Measurements from ENCODE around the gene CREBZF. TPM values are rescaled to one million over a fixed set of nuclear protein-coding genes. Genes with fewer than 3 reads are reported as not detected.

Gene CREBZF
- polyA plus RNA-seq, 1 donor (not counting 4 experiments of a cell fraction or from before 2014, with no cell fraction given) = 23.8 TPM

DNA sequence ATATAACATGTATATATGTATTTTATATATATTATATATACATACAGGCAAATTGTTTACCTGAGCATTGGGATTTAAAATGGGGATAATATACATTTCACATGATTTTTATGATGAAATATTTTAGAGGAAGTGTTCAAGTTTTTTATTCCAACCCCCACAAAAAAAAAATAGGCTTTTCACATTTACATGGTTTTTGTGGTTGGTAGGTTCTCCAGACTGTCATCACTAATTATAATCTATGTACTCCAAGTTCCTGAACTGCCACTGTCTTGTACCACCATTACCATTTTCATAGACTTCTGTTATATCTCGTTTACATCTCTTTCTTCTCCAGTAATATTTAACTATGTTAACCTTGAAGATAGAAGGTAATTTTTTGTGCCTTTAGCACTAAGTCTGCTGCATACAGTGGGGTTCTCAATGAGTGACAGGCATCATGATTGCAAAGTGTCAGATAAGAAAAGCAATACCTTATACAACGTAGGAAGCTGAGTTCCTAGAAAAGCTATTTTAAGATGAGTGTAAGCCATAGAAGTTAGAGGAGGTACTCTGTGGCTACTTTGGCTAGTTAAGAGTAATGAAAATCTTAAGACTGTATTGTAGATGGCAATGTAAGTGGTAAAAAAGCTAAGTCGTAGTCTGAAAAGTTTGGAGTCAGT is 12.0 kb downstream of the CREBZF start:
- H4K20me1 ChIP-seq (ENCODE audit: control insufficient read depth, extremely low read depth, insufficient read depth, low read length) = no peaks in the 10 kb centered on the region
- H3K9ac ChIP-seq (ENCODE audit: control insufficient read depth, extremely low read depth, insufficient read depth, low read length) = no peak overlapping the region
- DNase-seq (ENCODE audit: low read depth, low spot score) (no peak), FAIRE-seq (no peak)
- peaks cover 1 to 7% of the 10 kb centered on the region in 2 experiments for H3K36me3 ChIP-seq (ENCODE audit: control insufficient read depth in 2 of 2, extremely low read depth in 1 of 2, insufficient read depth in 2 of 2, low read length in 2 of 2)
- H3K79me2 ChIP-seq (ENCODE audit: control insufficient read depth, insufficient read depth, low read length) = peaks cover 19% of the 10 kb centered on the region
- H3K4me2 ChIP-seq (ENCODE audit: control insufficient read depth, extremely low read depth, insufficient read depth, low read depth, low read length) = no peak overlapping the region
- H3K4me1 ChIP-seq (ENCODE audit: control insufficient read depth, extremely low read depth, insufficient read depth, low read length) = no peaks in the 10 kb centered on the region
- H2AFZ ChIP-seq (ENCODE audit: control insufficient read depth, low read length) = no peak overlapping the region
- H3K4me3 ChIP-seq (ENCODE audit: control insufficient read depth in 2 of 3, extremely low read depth in 1 of 3, insufficient read depth in 2 of 3, low read depth in 1 of 3, low read length in 3 of 3) = no peak overlapping the region
- no peaks in the 10 kb centered on the region for H3K9me1 ChIP-seq (ENCODE audit: control insufficient read depth, extremely low read depth, insufficient read depth, low read length)
- H3K9me3 ChIP-seq (ENCODE audit: control insufficient read depth, low read depth, low read length) = no peaks in the 10 kb centered on the region
- dilution Hi-C loops (cut with MboI; ENCODE audit: extremely low pct_ligation_motif_present, low sequenced_read_pairs) = no loop called here
- H3K27ac ChIP-seq (ENCODE audit: control insufficient read depth, insufficient read depth, low read length) = no peak overlapping the region
- TF ChIP-seq, protein P1, sequence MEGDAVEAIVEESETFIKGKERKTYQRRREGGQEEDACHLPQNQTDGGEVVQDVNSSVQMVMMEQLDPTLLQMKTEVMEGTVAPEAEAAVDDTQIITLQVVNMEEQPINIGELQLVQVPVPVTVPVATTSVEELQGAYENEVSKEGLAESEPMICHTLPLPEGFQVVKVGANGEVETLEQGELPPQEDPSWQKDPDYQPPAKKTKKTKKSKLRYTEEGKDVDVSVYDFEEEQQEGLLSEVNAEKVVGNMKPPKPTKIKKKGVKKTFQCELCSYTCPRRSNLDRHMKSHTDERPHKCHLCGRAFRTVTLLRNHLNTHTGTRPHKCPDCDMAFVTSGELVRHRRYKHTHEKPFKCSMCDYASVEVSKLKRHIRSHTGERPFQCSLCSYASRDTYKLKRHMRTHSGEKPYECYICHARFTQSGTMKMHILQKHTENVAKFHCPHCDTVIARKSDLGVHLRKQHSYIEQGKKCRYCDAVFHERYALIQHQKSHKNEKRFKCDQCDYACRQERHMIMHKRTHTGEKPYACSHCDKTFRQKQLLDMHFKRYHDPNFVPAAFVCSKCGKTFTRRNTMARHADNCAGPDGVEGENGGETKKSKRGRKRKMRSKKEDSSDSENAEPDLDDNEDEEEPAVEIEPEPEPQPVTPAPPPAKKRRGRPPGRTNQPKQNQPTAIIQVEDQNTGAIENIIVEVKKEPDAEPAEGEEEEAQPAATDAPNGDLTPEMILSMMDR (optimal IDR thresholded peaks at IDR 0.05 in 1 of 3, IDR thresholded peaks at IDR 0.05 in 1 of 3, conservative IDR thresholded peaks at IDR 0.05 in 1 of 3; ENCODE audit: extremely low read depth in 1 of 3, insufficient read depth in 2 of 3, low read length in 3 of 3) = no peak
- no peak for TF ChIP-seq EZH2 (IDR thresholded peaks at IDR 0.05; ENCODE audit: low read length)
- no peaks in the 10 kb centered on the region for H3K27me3 ChIP-seq (ENCODE audit: control insufficient read depth, extremely low read depth, insufficient read depth, low read length)

DNA sequence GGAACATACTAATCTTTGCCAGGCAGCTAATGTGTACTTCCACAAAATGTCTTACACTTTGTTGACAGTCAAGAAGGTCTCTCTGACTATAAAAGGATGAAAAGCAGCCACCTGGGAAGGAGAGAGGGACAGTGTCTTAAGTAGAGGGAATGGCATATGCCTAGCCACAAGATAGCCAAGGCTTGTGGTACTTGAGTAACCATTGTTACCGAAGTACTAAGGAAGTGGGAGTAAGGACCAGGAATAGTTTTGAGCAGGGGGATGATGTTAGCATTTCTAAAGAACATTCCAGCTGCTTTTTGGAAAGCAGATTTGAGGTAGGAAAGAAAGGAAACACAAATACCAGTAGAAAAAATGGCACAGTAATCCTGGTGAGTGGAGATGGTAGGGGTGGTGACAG is 13.8 kb downstream of the CREBZF start:
- no peak overlapping the region for H2AFZ ChIP-seq (ENCODE audit: control insufficient read depth, low read length)
- no peaks in the 10 kb centered on the region for H3K9me1 ChIP-seq (ENCODE audit: control insufficient read depth, extremely low read depth, insufficient read depth, low read length)
- TF ChIP-seq, protein P1 (optimal IDR thresholded peaks at IDR 0.05 in 1 of 3, IDR thresholded peaks at IDR 0.05 in 1 of 3, conservative IDR thresholded peaks at IDR 0.05 in 1 of 3; ENCODE audit: extremely low read depth in 1 of 3, insufficient read depth in 2 of 3, low read length in 3 of 3) = no peak
- no peak for DNase-seq (ENCODE audit: low read depth, low spot score)
- peaks cover 1 to 7% of the 10 kb centered on the region in 2 experiments for H3K36me3 ChIP-seq (ENCODE audit: control insufficient read depth in 2 of 2, extremely low read depth in 1 of 2, insufficient read depth in 2 of 2, low read length in 2 of 2)
- H3K9me3 ChIP-seq (ENCODE audit: control insufficient read depth, low read depth, low read length) = no peaks in the 10 kb centered on the region
- H3K4me1 ChIP-seq (ENCODE audit: control insufficient read depth, extremely low read depth, insufficient read depth, low read length) = no peaks in the 10 kb centered on the region
- no peak overlapping the region for H3K9ac ChIP-seq (ENCODE audit: control insufficient read depth, extremely low read depth, insufficient read depth, low read length)
- no peak for FAIRE-seq
- dilution Hi-C loops (cut with MboI; ENCODE audit: extremely low pct_ligation_motif_present, low sequenced_read_pairs) = no loop called here
- no peak overlapping the region for H3K27ac ChIP-seq (ENCODE audit: control insufficient read depth, insufficient read depth, low read length)
- no peak overlapping the region for H3K4me2 ChIP-seq (ENCODE audit: control insufficient read depth, extremely low read depth, insufficient read depth, low read depth, low read length)
- peaks cover 18% of the 10 kb centered on the region for H3K79me2 ChIP-seq (ENCODE audit: control insufficient read depth, insufficient read depth, low read length)
- H4K20me1 ChIP-seq (ENCODE audit: control insufficient read depth, extremely low read depth, insufficient read depth, low read length) = no peaks in the 10 kb centered on the region
- H3K4me3 ChIP-seq (ENCODE audit: control insufficient read depth in 2 of 3, extremely low read depth in 1 of 3, insufficient read depth in 2 of 3, low read depth in 1 of 3, low read length in 3 of 3) = no peak overlapping the region
- H3K27me3 ChIP-seq (ENCODE audit: control insufficient read depth, extremely low read depth, insufficient read depth, low read length) = no peaks in the 10 kb centered on the region
